HG03354 (cell line): ENCODE results near the gene SPCS1.
"Not testable (repeated sequence)": the region's sequence is repeated elsewhere in the genome, so short reads cannot be mapped to it uniquely, and the experiment has no call there.

Source experiments
- ATAC-seq: cut with Tn5 transposase; IDR thresholded peaks from one replicate; pipeline ENCODE4 v1.9.1; 2021; ENCODE audit warnings: mild to moderate bottlenecking; ENCODE audit not compliant: unreplicated experiment, poor library complexity, severe bottlenecking

SPCS1 gene

DNA sequence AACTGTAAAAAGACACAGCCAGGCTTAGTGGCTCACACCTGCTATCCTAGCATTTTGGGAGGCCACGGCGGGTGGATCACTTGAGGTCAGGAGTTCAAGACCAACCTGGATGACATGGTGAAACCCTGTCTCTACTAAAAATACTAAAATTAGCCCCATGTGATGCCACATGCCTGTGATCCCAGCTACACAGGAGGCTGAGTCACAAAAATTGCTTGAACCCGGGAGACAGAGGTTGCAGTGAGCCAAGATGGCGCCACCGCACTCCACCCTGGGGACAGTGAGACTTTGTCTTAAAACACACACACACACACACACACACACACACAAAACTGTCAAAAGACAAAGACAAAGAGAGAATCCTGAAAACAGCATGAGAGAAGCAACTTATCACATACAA, 18.0 kb downstream of the SPCS1 start:
- ATAC-seq: no peak

DNA sequence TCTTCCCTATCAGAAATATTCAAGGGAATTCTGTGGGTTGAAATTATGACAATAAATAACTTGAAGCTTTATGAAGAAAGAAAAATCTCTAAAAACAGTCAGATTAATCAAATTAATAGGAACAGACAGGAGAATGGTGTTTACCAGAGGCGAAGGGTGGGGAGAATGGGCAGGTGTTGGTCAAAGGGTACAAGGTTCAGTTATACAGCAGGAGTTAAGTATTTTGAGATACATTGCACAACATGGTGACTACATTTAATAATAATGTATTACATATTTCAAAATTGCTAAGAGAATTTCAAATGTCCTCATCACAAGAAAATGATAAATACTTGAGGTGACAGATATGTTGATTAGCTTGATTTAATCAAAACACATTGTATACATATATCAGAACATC, 18.6 kb downstream of the SPCS1 start:
- ATAC-seq: no peak

DNA sequence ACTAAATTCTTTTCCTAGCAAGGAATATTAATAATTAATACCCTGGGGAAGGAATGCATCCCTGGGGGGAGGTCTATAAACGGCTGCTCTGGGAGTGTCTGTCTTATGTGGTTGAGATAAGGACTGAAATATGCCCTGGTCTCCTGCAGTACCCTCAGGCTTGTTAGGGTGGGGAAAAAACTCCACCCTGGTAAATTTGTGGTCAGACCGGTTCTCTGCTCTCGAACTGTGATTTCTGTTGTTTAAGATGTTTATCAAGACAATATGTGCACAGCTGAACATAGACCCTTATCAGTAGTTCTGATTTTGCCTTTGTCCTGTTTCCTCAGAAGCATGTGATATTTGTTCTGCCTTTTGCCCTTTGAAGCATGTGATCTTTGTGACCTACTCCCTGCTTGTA, 22.8 kb downstream of the SPCS1 start:
- not testable (repeated sequence) for ATAC-seq

DNA sequence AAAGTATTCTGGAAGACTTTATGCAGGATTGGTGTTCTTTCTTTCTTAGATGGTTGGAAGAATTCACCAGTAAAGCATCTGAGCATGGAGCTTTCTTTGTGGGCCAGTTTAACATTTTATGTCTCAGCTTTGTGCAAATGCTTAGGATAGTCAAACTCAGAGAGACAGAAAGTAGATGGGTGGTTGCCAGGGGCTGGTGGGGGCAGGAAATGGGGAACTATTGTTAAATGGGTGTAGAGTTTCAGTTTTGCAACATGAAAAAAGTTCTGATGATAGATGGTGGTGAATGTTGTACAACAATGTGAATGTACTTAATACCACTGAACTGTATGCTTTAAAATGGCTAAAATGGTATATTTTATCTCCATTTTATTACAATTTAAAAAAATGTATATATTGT, 24.8 kb downstream of the SPCS1 start:
- no peak for ATAC-seq

DNA sequence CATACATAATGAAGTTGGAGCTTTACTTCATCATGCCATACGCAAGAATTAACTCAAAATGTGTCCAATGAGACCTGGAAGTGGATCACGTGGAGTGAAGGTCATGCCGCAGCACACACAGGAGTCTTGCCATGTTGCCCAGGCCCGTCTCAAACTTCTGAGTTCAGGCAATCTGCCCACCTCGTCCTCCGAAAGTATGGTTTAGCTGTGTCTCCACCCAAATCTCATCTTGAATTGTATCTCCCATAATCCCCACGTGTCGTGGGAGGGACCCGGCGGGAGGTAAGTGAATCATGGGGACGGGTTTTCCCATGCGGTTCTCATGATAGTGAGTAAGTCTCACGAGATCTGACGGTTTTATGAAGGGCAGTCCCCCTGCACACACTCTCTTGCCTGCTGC, 25.7 kb downstream of the SPCS1 start:
- no peak for ATAC-seq

DNA sequence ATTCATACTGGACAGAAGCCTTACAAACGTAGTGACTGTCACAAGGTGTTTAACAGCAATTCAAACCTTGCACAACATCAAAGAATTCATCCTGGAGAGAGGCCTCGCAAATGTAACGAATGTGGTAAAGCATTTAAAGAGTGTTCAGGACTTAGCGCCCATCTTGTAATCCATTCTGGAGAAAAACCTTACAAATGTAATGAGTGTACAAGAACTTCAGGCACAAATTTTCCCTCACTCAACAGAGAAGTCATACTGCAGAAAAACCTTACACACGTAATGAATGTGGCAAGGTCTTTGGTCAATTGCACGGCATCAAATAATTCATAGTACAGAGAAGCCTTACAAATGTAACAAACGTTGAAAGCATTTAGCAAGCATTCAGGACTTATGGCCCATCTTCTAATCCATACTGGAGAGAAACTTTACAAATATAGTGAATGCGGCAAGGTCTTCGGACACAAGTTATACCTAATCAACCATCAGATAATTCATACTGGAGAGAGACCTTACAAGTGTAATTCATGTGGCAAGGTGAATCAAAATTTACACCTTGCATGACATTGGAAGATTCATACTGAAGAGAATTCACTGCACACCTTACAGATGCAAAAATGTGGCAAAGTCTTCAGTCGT, 27.5 kb downstream of the SPCS1 start:
- ATAC-seq: no peak

DNA sequence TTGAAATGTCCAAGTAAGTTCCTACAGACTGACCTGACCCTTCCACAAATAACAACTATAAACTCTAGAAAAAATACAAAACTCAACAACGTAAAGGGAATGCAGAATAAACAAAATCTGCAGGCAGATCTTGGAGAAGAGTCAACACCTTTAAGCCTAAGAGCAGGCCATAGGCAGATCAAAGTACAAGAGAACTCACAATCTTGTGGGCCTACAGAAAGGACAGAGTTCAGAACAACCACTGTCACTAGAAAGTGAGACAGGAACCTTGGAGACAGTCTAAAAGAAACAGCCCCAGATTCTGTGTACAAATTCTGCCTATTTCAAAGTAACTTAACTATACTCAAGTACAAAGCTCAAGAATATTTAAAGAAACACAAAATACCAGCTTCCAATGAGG, 33.8 kb downstream of the SPCS1 start:
- no peak for ATAC-seq

DNA sequence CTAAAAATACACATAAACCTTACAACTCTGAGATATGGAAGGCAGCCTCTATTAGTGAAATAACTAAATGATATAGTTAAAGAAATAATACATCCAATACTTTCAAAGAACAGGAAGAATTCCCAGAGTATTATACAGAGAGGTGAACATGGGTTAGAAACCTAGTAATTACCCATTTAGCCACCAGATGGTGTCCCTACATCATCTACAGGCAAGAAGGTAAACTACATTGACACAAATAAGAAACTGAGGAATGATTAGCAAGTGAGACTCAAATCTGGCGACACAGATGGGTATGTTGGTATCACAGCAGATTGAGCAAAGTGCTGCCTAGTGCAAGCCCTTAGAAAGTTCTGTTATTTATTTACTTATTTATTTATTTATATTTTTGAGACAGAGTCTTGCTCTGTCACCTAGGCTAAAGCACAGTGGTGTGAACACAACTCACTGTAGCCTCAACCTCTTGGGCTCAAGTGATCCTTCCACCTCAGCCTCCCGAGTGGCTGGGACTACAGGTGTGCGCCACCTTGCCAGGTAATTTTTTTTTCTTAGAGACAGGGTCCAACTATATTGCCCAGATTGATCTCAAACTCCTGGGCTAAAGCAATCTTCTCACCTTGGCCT, 36.6 kb downstream of the SPCS1 start:
- no peak for ATAC-seq

DNA sequence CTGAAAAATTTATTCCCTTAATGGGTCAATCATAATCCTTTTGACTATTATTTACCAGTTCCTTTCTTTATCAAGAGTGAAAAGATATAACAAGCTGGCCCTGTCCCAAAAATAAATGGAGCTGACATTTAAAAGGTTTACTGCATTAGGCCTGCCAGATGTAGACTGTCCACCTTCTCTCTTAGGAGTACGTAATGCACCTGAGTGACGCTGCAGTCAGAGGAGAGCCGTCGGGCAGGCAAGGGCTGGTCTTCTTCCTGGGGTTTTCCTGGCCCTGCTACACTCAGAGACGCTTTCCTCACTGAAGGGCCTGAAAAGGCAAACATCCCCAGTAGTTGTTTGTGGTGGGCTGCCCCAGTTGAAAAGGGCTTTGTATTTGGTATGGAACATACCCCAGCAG, 37.2 kb downstream of the SPCS1 start:
- ATAC-seq: no peak

DNA sequence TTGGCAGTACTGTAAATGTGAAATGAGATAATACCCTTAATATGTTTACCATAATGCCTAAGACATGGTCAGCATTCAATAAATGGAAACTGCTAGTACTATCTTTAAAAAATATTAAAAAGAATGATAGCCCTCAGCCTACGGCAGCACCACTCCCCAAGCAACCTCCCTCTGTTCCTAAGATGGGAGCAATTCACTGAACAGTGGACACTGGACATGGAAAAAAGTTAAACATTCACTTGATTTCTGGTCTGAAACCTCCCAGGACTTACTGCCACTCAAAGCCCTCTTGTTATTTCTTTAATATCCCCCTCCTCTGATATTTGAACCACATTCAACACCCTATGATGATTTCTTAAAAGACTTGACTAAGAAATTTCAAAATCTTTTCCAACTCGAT, 37.8 kb downstream of the SPCS1 start:
- ATAC-seq: no peak

DNA sequence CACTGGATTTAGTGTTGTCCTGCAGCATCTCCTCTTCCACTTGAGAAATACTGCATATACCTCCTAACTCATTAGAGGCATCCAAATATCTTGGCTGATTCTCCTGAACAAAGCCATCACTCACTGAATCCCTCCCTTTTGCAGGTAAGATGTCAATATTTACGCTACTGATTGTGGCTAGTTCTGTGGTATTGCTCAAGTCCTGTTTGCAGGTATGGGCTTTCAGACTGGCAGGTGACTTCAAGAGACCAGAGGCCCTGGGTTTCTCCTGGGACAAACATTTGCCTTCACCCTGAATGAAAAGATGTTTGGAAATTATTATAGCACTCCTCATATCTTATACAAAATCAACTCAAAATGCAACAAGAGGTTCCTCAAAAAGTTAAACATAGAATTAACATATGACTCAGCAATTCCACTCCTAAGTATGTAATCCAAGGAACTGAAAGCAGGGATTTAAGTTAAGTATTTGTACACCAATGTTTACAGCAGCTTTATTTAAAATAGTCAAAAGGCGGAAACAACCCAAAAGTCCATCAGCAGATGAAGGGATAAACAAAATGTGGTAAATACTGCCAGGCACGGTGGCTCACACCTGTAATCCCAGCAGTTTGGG, 46.2 kb downstream of the SPCS1 start:
- no peak for ATAC-seq

DNA sequence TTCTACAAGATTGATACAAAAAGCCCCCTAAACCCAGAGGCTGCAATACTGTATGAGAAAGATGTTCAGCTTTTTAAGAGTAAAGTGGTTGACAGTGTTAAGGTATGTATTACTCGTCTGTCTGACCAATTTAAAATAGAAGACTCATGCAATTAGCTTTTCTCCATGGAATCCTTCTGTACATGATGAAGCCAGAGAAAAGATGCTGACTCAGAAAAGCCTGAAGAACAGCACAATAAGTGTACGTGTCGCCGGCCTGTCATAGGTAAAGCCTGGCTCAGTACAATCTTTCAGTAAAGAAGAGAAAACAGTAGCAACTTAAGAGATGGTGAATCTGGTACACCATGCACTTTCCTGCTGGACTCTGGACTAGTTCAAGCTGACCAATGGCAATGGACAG, 48.5 kb downstream of the SPCS1 start:
- ATAC-seq: no peak

DNA sequence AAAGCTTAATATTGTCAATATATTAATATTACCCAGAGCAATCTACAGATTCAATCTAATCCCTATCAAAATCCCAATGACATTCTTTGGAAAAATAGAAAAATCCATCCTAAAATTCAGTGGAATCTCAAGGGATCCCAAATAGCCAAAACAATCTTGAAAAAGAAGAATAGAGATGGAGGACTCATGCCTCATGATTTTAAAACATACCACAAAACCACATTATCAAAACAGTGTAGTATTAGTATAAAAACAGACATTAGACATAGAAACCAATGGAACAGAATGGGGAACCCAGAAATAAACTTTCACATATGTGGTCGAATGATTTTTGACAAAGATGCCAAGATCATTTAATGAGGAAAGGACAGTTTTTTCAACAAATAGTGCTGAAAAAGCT, 50.2 kb downstream of the SPCS1 start:
- ATAC-seq: no peak
